ENCODE results near the gene LARP1. TPM values are rescaled to one million over a fixed set of nuclear protein-coding genes. Genes with fewer than 3 reads are reported as not detected.

The LARP1 gene
- total and polyA plus RNA-seq, 2 experiments from 2014 or later = 133 to 302 TPM

DNA sequence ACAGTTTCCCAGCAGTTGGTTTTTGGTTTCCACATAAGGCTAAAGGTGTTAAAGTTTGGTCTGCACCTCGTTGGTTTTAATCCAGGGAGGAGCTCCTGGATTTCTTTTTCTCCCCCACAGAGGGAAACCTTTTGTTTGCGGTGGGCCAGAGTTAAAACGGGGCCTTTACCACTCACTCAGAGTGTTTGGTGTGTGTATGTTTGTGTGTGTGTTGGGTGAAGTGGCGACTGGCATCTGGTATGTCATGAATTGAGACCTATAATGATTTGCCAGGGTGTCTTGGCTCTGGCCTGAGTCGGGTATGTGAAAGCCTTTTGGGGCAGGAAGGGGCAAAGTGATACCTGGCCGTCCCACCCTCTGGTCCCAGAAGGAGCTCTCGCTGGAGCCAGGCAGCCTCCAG, 64.4 kb downstream of the LARP1 start:
- no peak for TF ChIP-seq ZNF331 (CRISPR knock-in tag; IDR thresholded peaks at IDR 0.05; ENCODE audit: low read depth)
- TF ChIP-seq NANOG (IDR thresholded peaks at IDR 0.05; ENCODE audit: borderline replicate concordance) = no peak
- TF ChIP-seq EZH2phosphoT487 (IDR thresholded peaks at IDR 0.05; ENCODE audit: unreplicated experiment) = no peak
- TF ChIP-seq, protein P1, sequence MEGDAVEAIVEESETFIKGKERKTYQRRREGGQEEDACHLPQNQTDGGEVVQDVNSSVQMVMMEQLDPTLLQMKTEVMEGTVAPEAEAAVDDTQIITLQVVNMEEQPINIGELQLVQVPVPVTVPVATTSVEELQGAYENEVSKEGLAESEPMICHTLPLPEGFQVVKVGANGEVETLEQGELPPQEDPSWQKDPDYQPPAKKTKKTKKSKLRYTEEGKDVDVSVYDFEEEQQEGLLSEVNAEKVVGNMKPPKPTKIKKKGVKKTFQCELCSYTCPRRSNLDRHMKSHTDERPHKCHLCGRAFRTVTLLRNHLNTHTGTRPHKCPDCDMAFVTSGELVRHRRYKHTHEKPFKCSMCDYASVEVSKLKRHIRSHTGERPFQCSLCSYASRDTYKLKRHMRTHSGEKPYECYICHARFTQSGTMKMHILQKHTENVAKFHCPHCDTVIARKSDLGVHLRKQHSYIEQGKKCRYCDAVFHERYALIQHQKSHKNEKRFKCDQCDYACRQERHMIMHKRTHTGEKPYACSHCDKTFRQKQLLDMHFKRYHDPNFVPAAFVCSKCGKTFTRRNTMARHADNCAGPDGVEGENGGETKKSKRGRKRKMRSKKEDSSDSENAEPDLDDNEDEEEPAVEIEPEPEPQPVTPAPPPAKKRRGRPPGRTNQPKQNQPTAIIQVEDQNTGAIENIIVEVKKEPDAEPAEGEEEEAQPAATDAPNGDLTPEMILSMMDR (conservative IDR thresholded peaks at IDR 0.05; ENCODE audit: low read depth in 2 of 2) = no peak
- TF ChIP-seq, protein P2, sequence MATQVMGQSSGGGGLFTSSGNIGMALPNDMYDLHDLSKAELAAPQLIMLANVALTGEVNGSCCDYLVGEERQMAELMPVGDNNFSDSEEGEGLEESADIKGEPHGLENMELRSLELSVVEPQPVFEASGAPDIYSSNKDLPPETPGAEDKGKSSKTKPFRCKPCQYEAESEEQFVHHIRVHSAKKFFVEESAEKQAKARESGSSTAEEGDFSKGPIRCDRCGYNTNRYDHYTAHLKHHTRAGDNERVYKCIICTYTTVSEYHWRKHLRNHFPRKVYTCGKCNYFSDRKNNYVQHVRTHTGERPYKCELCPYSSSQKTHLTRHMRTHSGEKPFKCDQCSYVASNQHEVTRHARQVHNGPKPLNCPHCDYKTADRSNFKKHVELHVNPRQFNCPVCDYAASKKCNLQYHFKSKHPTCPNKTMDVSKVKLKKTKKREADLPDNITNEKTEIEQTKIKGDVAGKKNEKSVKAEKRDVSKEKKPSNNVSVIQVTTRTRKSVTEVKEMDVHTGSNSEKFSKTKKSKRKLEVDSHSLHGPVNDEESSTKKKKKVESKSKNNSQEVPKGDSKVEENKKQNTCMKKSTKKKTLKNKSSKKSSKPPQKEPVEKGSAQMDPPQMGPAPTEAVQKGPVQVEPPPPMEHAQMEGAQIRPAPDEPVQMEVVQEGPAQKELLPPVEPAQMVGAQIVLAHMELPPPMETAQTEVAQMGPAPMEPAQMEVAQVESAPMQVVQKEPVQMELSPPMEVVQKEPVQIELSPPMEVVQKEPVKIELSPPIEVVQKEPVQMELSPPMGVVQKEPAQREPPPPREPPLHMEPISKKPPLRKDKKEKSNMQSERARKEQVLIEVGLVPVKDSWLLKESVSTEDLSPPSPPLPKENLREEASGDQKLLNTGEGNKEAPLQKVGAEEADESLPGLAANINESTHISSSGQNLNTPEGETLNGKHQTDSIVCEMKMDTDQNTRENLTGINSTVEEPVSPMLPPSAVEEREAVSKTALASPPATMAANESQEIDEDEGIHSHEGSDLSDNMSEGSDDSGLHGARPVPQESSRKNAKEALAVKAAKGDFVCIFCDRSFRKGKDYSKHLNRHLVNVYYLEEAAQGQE (IDR thresholded peaks at IDR 0.05; ENCODE audit: unreplicated experiment) = no peak
- no peak for TF ChIP-seq ZNF114 (CRISPR knock-in tag; IDR thresholded peaks at IDR 0.05)
- no peak for TF ChIP-seq CREB1 (CRISPR knock-in tag; IDR thresholded peaks at IDR 0.05; ENCODE audit: low read depth)
- TF ChIP-seq, protein P3, sequence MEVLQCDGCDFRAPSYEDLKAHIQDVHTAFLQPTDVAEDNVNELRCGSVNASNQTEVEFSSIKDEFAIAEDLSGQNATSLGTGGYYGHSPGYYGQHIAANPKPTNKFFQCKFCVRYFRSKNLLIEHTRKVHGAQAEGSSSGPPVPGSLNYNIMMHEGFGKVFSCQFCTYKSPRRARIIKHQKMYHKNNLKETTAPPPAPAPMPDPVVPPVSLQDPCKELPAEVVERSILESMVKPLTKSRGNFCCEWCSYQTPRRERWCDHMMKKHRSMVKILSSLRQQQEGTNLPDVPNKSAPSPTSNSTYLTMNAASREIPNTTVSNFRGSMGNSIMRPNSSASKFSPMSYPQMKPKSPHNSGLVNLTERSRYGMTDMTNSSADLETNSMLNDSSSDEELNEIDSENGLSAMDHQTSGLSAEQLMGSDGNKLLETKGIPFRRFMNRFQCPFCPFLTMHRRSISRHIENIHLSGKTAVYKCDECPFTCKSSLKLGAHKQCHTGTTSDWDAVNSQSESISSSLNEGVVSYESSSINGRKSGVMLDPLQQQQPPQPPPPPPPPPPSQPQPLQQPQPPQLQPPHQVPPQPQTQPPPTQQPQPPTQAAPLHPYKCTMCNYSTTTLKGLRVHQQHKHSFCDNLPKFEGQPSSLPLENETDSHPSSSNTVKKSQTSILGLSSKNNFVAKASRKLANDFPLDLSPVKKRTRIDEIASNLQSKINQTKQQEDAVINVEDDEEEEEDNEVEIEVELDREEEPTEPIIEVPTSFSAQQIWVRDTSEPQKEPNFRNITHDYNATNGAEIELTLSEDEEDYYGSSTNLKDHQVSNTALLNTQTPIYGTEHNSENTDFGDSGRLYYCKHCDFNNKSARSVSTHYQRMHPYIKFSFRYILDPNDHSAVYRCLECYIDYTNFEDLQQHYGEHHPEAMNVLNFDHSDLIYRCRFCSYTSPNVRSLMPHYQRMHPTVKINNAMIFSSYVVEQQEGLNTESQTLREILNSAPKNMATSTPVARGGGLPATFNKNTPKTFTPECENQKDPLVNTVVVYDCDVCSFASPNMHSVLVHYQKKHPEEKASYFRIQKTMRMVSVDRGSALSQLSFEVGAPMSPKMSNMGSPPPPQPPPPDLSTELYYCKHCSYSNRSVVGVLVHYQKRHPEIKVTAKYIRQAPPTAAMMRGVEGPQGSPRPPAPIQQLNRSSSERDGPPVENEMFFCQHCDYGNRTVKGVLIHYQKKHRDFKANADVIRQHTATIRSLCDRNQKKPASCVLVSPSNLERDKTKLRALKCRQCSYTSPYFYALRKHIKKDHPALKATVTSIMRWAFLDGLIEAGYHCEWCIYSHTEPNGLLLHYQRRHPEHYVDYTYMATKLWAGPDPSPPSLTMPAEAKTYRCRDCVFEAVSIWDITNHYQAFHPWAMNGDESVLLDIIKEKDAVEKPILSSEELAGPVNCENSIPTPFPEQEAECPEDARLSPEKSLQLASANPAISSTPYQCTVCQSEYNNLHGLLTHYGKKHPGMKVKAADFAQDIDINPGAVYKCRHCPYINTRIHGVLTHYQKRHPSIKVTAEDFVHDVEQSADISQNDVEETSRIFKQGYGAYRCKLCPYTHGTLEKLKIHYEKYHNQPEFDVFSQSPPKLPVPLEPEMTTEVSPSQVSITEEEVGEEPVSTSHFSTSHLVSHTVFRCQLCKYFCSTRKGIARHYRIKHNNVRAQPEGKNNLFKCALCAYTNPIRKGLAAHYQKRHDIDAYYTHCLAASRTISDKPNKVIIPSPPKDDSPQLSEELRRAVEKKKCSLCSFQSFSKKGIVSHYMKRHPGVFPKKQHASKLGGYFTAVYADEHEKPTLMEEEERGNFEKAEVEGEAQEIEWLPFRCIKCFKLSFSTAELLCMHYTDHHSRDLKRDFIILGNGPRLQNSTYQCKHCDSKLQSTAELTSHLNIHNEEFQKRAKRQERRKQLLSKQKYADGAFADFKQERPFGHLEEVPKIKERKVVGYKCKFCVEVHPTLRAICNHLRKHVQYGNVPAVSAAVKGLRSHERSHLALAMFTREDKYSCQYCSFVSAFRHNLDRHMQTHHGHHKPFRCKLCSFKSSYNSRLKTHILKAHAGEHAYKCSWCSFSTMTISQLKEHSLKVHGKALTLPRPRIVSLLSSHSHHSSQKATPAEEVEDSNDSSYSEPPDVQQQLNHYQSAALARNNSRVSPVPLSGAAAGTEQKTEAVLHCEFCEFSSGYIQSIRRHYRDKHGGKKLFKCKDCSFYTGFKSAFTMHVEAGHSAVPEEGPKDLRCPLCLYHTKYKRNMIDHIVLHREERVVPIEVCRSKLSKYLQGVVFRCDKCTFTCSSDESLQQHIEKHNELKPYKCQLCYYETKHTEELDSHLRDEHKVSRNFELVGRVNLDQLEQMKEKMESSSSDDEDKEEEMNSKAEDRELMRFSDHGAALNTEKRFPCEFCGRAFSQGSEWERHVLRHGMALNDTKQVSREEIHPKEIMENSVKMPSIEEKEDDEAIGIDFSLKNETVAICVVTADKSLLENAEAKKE (CRISPR knock-in tag; IDR thresholded peaks at IDR 0.05) = no peak
- no peak for TF ChIP-seq JUNB (IDR thresholded peaks at IDR 0.05; ENCODE audit: unreplicated experiment)
- TF ChIP-seq STAT1 (IDR thresholded peaks at IDR 0.05; ENCODE audit: unreplicated experiment) = no peak
- TF ChIP-seq EZH2 (IDR thresholded peaks at IDR 0.05; ENCODE audit: low read depth, unreplicated experiment) = no peak
- no peak for TF ChIP-seq POLR2AphosphoS5 (IDR thresholded peaks at IDR 0.05; ENCODE audit: low read depth)
- TF ChIP-seq, protein P4, sequence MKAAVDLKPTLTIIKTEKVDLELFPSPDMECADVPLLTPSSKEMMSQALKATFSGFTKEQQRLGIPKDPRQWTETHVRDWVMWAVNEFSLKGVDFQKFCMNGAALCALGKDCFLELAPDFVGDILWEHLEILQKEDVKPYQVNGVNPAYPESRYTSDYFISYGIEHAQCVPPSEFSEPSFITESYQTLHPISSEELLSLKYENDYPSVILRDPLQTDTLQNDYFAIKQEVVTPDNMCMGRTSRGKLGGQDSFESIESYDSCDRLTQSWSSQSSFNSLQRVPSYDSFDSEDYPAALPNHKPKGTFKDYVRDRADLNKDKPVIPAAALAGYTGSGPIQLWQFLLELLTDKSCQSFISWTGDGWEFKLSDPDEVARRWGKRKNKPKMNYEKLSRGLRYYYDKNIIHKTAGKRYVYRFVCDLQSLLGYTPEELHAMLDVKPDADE (IDR thresholded peaks at IDR 0.05) = no peak
- Mint-ChIP-seq H3K4me1 (peaks cover 26% of the 10 kb centered on the region), H3K36me3 (ENCODE audit: low read depth) (peaks cover 84% of the 10 kb centered on the region), H3K27ac (no peak overlapping the region), H3K9me3 (no peaks in the 10 kb centered on the region; the same call in 2 of the 3 replicates), H3K4me3 (no peak overlapping the region), H3K27me3 (ENCODE audit: insufficient read depth, low read depth, poor library complexity) (peaks cover 49% of the 10 kb centered on the region)
- Histone ChIP-seq H4K20me1 (replicated peaks; ENCODE audit: insufficient read depth) (peaks cover 37% of the 10 kb centered on the region), H3K9me2 (ENCODE audit: insufficient read depth) (no peaks in the 10 kb centered on the region), H3K27me3 (ENCODE audit: insufficient read depth) (no peaks in the 10 kb centered on the region), H3K27ac (ENCODE audit: low read depth) (peak overlapping the region; percentile 48), H3F3A (replicated peaks; ENCODE audit: low read depth) (peaks cover 17% of the 10 kb centered on the region), H3K4me3 (no peak overlapping the region), H3K79me2 (replicated peaks; ENCODE audit: insufficient read depth) (peaks cover 8% of the 10 kb centered on the region; the same call in 1 of the 2 replicates), H2AFZ (no peak overlapping the region), H3K36me3 (ENCODE audit: insufficient read depth) (peaks cover 46% of the 10 kb centered on the region), H3K4me2 (no peak overlapping the region), H3K4me1 (ENCODE audit: insufficient read depth) (no peaks in the 10 kb centered on the region)
- ATAC-seq (no peak), DNase-seq (ENCODE audit: low spot score) (no peak)

Measured in GM23338 (cell line).